ENCODE data around the gene CFAP61. TPM values are rescaled to one million over a fixed set of nuclear protein-coding genes. Genes with fewer than 3 reads are reported as not detected.

The CFAP61 gene
- total RNA-seq, 1 experiment from 2014 or later, result 0.28 TPM

- ChIA-PET POLR2A (no interaction called here), CTCF (no interaction called here)
- no peak for TF ChIP-seq POLR2AphosphoS5 (IDR thresholded peaks at IDR 0.05; ENCODE audit: low read depth, low read length)
- ATAC-seq, result no peak
- H3K4me1 ChIP-seq (ENCODE audit: control insufficient read depth, insufficient read depth, low read length), result no peaks in the 10 kb centered on the region
- H3K27me3 ChIP-seq (ENCODE audit: control insufficient read depth, insufficient read depth, low read length), result peaks cover 2% of the 10 kb centered on the region; the same call in 1 of the 2 replicates
- H3K36me3 ChIP-seq (ENCODE audit: control insufficient read depth, insufficient read depth, low read length), result no peaks in the 10 kb centered on the region
- no peak overlapping the region for H3K27ac ChIP-seq (ENCODE audit: low read length)
- no TSS peak for BruUV-seq (replicated peaks)
- no peaks in the 10 kb centered on the region for H3K9me3 ChIP-seq (ENCODE audit: control insufficient read depth, insufficient read depth, low read depth, low read length)
- in situ Hi-C loops (cut with HindIII; ENCODE audit: low pct_unique_long_range_greater_than_20kb, low sequenced_read_pairs), result no loop called here
- intact Hi-C loops (cut with micrococcal nuclease; ENCODE audit: unreplicated experiment), result no loop called here
- no peak overlapping the region for H3K4me3 ChIP-seq (ENCODE audit: low read depth in 2 of 2, low read length in 2 of 2)
- DNase-seq (ENCODE audit: low read depth, low spot score), result no peak
Observed at GRCh38 chr20:20210943-20211273, 158.6 kb downstream of the CFAP61 start.

DNA sequence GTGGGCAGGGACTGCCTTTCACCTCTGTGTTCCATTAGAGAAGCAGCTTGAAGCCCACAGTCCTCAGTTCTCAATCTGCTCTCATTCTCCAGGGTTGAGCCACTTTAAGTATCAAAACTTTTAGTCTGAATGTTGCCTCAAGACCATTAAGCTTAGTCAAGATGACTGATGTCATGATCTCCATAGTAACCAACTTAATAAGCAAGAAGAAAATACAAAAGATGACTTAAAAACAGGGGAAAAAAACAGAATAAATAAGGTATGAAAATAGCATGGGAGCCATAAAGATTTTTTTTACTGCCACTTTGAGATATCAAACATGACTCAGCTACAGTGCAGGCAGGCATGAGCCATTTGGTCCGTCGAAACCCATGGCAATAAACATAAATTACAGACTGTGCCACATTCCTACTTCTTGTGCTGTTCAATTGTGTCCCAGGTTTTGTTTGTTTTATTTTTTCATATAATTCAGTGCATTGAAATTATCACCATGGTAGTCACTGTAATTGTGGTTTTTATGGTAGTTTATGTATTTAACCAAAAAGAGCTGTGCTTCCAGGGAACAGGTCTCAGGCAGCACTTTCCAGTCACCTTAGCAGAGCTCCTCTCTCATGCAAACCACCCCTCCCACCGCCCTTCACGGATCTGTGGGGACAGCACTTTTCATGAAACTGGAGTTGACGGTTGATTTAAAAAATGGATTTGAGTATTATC, 159.1 kb downstream of the CFAP61 start:
- ATAC-seq (no peak), DNase-seq (ENCODE audit: low read depth, low spot score) (no peak)
- intact Hi-C loops (cut with micrococcal nuclease; ENCODE audit: unreplicated experiment) (no loop called here), in situ Hi-C loops (cut with HindIII; ENCODE audit: low pct_unique_long_range_greater_than_20kb, low sequenced_read_pairs) (no loop called here)
- Histone ChIP-seq H3K4me1 (ENCODE audit: control insufficient read depth, insufficient read depth, low read length) (no peaks in the 10 kb centered on the region), H3K4me3 (ENCODE audit: low read depth in 2 of 2, low read length in 2 of 2) (no peak overlapping the region), H3K27me3 (ENCODE audit: control insufficient read depth, insufficient read depth, low read length) (peaks cover 2% of the 10 kb centered on the region; the same call in 1 of the 2 replicates), H3K36me3 (ENCODE audit: control insufficient read depth, insufficient read depth, low read length) (no peaks in the 10 kb centered on the region), H3K27ac (ENCODE audit: low read length) (no peak overlapping the region), H3K9me3 (ENCODE audit: control insufficient read depth, insufficient read depth, low read depth, low read length) (no peaks in the 10 kb centered on the region)
- TF ChIP-seq SIN3A (IDR thresholded peaks at IDR 0.05; ENCODE audit: borderline replicate concordance, insufficient read depth, low read depth, low read length) (no peak), REST (IDR thresholded peaks at IDR 0.05; ENCODE audit: insufficient read depth in 1 of 2, low read depth in 2 of 2, low read length in 1 of 2) (no peak), TCF7L2 (IDR thresholded peaks at IDR 0.05; ENCODE audit: low read depth, low read length) (no peak), POLR2AphosphoS5 (IDR thresholded peaks at IDR 0.05; ENCODE audit: low read depth, low read length) (no peak)
- TF ChIP-seq, protein P1, sequence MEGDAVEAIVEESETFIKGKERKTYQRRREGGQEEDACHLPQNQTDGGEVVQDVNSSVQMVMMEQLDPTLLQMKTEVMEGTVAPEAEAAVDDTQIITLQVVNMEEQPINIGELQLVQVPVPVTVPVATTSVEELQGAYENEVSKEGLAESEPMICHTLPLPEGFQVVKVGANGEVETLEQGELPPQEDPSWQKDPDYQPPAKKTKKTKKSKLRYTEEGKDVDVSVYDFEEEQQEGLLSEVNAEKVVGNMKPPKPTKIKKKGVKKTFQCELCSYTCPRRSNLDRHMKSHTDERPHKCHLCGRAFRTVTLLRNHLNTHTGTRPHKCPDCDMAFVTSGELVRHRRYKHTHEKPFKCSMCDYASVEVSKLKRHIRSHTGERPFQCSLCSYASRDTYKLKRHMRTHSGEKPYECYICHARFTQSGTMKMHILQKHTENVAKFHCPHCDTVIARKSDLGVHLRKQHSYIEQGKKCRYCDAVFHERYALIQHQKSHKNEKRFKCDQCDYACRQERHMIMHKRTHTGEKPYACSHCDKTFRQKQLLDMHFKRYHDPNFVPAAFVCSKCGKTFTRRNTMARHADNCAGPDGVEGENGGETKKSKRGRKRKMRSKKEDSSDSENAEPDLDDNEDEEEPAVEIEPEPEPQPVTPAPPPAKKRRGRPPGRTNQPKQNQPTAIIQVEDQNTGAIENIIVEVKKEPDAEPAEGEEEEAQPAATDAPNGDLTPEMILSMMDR (IDR thresholded peaks at IDR 0.05), result no peak
- BruUV-seq (replicated peaks), result no TSS peak
- CTCF ChIA-PET, result no interaction called here
- POLR2A ChIA-PET, result no interaction called here

GRCh38 chr20:20211988-20212518, 159.7 kb downstream of the CFAP61 start:
- Histone ChIP-seq H3K27me3 (ENCODE audit: control insufficient read depth, insufficient read depth, low read length) (peaks cover 2% of the 10 kb centered on the region; the same call in 1 of the 2 replicates), H3K4me1 (ENCODE audit: control insufficient read depth, insufficient read depth, low read length) (no peaks in the 10 kb centered on the region), H3K4me3 (ENCODE audit: low read depth in 2 of 2, low read length in 2 of 2) (no peak overlapping the region), H3K9me3 (ENCODE audit: control insufficient read depth, insufficient read depth, low read depth, low read length) (no peaks in the 10 kb centered on the region), H3K36me3 (ENCODE audit: control insufficient read depth, insufficient read depth, low read length) (no peaks in the 10 kb centered on the region), H3K27ac (ENCODE audit: low read length) (no peak overlapping the region)
- DNase-seq (ENCODE audit: low read depth, low spot score) (no peak), ATAC-seq (no peak)
- in situ Hi-C loops (cut with HindIII; ENCODE audit: low pct_unique_long_range_greater_than_20kb, low sequenced_read_pairs) (no loop called here), intact Hi-C loops (cut with micrococcal nuclease; ENCODE audit: unreplicated experiment) (no loop called here)
- ChIA-PET POLR2A (no interaction called here), CTCF (no interaction called here)
- BruUV-seq (replicated peaks), result no TSS peak
- TF ChIP-seq REST (IDR thresholded peaks at IDR 0.05; ENCODE audit: insufficient read depth in 1 of 2, low read depth in 2 of 2, low read length in 1 of 2), result no peak
- TF ChIP-seq POLR2AphosphoS5 (IDR thresholded peaks at IDR 0.05; ENCODE audit: low read depth, low read length), result no peak
- no peak for TF ChIP-seq TCF7L2 (IDR thresholded peaks at IDR 0.05; ENCODE audit: low read depth, low read length)
- no peak for TF ChIP-seq SIN3A (IDR thresholded peaks at IDR 0.05; ENCODE audit: borderline replicate concordance, insufficient read depth, low read depth, low read length)
- TF ChIP-seq, protein P1 (IDR thresholded peaks at IDR 0.05), result no peak
